Endothelial cell of umbilical vein (primary cell): ENCODE results near the gene RPS14.

ENCODE experiments used
- CTCF ChIP-seq, 2 donors: IDR thresholded peaks; 1 replicate in 1 of 2; 2 replicates in 1 of 2; pipeline ENCODE4 v1.5.1; 2011; ENCODE audit warnings: low read length in 2 of 2, mild to moderate bottlenecking in 2 of 2, moderate library complexity in 2 of 2, control low read depth in 1 of 2, inconsistent platforms in 1 of 2, low read depth in 1 of 2; ENCODE audit not compliant: insufficient read depth in 1 of 2; ENCODE audit errors: extremely low read depth in 1 of 2
- JUN ChIP-seq: IDR thresholded peaks from 2 replicates; pipeline ENCODE4 v1.6.1; 2011; ENCODE audit warnings: borderline replicate concordance, low read depth; ENCODE audit not compliant: insufficient read length, insufficient read depth
- MAX ChIP-seq: IDR thresholded peaks from 2 replicates; pipeline ENCODE4 v1.6.1; 2011; ENCODE audit not compliant: insufficient read depth, insufficient read length
- POLR2AphosphoS5 ChIP-seq: IDR thresholded peaks from 2 replicates; pipeline ENCODE4 v1.6.1; 2012; ENCODE audit warnings: low read depth, mild to moderate bottlenecking, control low read depth, low read length, moderate library complexity; ENCODE audit not compliant: insufficient read depth

GRCh38 chr5:150497989-150498317 lies 48.4 kb upstream of the RPS14 start:
- TF ChIP-seq CTCF (IDR thresholded peaks at IDR 0.05; ENCODE audit: extremely low read depth in 1 of 2, insufficient read depth in 1 of 2, low read depth in 1 of 2, low read length in 2 of 2) (no peak), POLR2AphosphoS5 (no peak), JUN (no peak), MAX (no peak)
